ENCODE results near the gene MATN3. TPM values are rescaled to one million over a fixed set of nuclear protein-coding genes. Genes with fewer than 3 reads are reported as not detected.

Gene MATN3
- total and polyA plus RNA-seq, 2 of the 13 experiments (the other 11 are each of a cell fraction or from before 2014, with no cell fraction given): 36.1 to 208 TPM

DNA sequence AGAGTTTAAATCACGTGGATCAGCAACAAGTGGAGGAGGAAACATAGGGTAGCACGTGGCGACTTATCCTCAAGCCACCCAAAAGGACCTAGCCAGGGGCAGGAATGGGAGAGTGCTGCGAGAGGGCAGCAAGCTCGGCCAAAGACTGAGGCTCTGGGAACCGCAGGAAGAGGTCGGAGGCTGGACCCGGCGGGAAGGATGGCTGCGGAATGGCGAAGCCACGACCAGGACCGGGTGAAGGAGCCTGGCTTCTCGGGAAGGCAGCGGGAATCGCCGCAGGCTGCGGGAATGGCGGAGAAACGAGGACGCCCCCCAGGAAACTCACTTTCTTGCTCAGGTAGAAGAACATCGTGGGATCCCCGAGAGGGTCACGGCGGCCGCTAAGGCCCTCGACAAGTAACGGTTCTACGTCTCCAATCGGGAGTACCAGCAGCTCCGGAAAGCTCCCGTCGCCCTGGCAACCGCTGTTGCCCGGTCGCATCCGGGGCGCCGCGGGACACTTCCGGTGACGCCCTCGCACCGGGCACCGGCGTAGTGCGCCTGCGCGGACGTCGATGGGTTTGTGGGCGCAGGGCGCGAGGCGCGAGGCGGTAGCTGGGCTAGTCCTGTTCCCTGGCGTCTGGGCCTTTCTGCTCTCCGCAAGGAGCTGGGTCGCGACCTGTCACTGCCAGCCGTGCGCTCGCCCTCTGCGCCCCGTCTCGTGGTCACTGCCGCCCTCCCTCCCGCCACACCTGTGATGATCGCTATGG is 22.6 kb downstream of the MATN3 start, which contains the start of gene WDR35 (continued):
- TF ChIP-seq, protein P1, sequence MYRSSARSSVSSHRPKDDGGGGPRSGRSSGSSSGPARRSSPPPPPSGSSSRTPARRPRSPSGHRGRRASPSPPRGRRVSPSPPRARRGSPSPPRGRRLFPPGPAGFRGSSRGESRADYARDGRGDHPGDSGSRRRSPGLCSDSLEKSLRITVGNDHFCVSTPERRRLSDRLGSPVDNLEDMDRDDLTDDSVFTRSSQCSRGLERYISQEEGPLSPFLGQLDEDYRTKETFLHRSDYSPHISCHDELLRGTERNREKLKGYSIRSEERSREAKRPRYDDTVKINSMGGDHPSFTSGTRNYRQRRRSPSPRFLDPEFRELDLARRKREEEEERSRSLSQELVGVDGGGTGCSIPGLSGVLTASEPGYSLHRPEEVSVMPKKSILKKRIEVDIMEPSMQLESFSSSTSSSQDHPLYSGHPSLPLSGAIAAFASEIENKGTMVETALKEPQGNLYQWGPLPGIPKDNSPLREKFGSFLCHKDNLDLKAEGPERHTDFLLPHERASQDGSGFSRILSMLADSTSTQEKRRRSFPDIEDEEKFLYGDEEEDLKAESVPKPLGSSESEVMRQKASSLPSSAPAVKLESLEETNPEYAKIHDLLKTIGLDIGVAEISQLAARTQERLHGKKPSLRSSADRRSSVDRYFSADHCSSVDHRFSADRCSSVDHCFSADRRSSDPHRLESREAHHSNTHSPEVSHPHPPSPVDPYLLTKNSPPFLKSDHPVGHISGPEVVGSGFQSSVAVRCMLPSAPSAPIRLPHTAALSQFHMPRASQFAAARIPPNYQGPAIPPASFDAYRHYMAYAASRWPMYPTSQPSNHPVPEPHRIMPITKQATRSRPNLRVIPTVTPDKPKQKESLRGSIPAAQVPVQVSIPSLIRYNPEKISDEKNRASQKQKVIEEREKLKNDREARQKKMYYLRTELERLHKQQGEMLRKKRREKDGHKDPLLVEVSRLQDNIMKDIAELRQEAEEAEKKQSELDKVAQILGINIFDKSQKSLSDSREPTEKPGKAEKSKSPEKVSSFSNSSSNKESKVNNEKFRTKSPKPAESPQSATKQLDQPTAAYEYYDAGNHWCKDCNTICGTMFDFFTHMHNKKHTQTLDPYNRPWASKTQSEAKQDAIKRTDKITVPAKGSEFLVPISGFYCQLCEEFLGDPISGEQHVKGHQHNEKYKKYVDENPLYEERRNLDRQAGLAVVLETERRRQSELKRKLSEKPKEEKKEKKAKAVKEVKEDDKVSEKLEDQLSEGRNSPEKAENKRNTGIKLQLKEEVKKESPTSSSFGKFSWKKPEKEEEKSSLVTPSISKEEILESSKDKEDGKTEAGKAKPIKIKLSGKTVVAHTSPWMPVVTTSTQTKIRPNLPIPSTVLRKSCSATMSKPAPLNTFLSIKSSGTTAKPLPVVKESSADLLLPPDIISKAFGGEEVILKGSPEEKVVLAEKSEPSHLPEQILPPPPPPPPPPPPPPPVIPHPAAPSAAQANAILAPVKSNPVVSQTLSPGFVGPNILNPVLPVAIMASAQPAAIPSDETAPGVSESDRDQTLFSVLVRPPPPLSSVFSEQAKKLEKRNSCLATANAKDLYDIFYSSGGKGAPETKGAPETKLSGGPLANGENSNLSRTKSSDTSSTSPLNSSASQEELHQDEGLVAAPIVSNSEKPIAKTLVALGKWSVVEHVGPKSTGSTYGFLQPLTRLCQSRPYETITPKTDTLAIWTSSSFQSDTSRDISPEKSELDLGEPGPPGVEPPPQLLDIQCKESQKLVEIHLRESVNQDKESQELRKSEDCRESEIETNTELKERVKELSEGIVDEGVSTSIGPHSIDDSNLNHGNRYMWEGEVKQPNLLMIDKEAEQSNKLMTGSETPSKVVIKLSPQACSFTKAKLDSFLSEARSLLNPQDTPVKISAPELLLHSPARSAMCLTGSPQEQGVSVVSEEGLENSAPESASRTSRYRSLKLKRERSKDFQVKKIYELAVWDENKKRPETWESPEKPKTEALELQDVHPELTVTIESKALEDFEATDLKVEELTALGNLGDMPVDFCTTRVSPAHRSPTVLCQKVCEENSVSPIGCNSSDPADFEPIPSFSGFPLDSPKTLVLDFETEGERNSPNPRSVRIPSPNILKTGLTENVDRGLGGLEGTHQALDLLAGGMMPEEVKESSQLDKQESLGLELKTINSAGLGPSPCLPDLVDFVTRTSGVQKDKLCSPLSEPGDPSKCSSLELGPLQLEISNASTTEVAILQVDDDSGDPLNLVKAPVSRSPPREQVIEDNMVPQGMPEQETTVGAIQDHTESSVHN (CRISPR knock-in tag; IDR thresholded peaks at IDR 0.05): peak; percentile 94
- TF ChIP-seq FOXA1 (IDR thresholded peaks at IDR 0.05): no peak
- TF ChIP-seq FOXA1 (CRISPR knock-in tag; IDR thresholded peaks at IDR 0.05): peak; percentile 41; the same call in 1 of the 2 replicates
- peak; percentile 74 for TF ChIP-seq ASH2L (IDR thresholded peaks at IDR 0.05; ENCODE audit: insufficient read length, low read depth, low read length)
- no peak for TF ChIP-seq ZNF326 (CRISPR knock-in tag; IDR thresholded peaks at IDR 0.05; ENCODE audit: borderline replicate concordance)
- TF ChIP-seq, protein P2, sequence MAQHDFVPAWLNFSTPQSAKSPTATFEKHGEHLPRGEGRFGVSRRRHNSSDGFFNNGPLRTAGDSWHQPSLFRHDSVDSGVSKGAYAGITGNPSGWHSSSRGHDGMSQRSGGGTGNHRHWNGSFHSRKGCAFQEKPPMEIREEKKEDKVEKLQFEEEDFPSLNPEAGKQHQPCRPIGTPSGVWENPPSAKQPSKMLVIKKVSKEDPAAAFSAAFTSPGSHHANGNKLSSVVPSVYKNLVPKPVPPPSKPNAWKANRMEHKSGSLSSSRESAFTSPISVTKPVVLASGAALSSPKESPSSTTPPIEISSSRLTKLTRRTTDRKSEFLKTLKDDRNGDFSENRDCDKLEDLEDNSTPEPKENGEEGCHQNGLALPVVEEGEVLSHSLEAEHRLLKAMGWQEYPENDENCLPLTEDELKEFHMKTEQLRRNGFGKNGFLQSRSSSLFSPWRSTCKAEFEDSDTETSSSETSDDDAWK (CRISPR knock-in tag; IDR thresholded peaks at IDR 0.05): no peak
- TF ChIP-seq MED8 (CRISPR knock-in tag; IDR thresholded peaks at IDR 0.05; ENCODE audit: insufficient replicate concordance): peak; percentile 78
- 0 out of 2 replicates have a peak, but pooled peaks have one; percentile 73 for TF ChIP-seq KLF13 (CRISPR knock-in tag; IDR thresholded peaks at IDR 0.05)
- TF ChIP-seq MIXL1 (CRISPR knock-in tag; IDR thresholded peaks at IDR 0.05): 0 out of 2 replicates have a peak, but pooled peaks have one; percentile 6
- TF ChIP-seq NFATC3 (CRISPR knock-in tag; IDR thresholded peaks at IDR 0.05): peak; percentile 81; the same call in 1 of the 2 replicates
- TF ChIP-seq NFKBIZ (CRISPR knock-in tag; IDR thresholded peaks at IDR 0.05): peak; percentile 79; the same call in 1 of the 2 replicates
- peak; percentile 96 for TF ChIP-seq ZNF350 (CRISPR knock-in tag; IDR thresholded peaks at IDR 0.05; ENCODE audit: borderline replicate concordance, low read depth)
- TF ChIP-seq, protein P3, sequence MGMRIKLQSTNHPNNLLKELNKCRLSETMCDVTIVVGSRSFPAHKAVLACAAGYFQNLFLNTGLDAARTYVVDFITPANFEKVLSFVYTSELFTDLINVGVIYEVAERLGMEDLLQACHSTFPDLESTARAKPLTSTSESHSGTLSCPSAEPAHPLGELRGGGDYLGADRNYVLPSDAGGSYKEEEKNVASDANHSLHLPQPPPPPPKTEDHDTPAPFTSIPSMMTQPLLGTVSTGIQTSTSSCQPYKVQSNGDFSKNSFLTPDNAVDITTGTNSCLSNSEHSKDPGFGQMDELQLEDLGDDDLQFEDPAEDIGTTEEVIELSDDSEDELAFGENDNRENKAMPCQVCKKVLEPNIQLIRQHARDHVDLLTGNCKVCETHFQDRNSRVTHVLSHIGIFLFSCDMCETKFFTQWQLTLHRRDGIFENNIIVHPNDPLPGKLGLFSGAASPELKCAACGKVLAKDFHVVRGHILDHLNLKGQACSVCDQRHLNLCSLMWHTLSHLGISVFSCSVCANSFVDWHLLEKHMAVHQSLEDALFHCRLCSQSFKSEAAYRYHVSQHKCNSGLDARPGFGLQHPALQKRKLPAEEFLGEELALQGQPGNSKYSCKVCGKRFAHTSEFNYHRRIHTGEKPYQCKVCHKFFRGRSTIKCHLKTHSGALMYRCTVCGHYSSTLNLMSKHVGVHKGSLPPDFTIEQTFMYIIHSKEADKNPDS (CRISPR knock-in tag; IDR thresholded peaks at IDR 0.05): peak; percentile 85; the same call in 1 of the 2 replicates

All from HepG2 (cell line).